Kidney epithelial cell (primary cell): ENCODE results near the gene OCA2. TPM values are rescaled to one million over a fixed set of nuclear protein-coding genes. Genes with fewer than 3 reads are reported as not detected.

ENCODE experiments used
- DNase-seq: peaks from one replicate; pipeline ENCODE4 v3.0.0-alpha.2; 2010; ENCODE audit warnings: low read depth
- H3K27me3 ChIP-seq: 2 replicates; pipeline ENCODE4 v1.6.0; 2011; ENCODE audit warnings: low read length; ENCODE audit not compliant: control insufficient read depth, insufficient read depth
- H3K36me3 ChIP-seq: 2 replicates; pipeline ENCODE4 v1.5.1; 2011; ENCODE audit warnings: low read length; ENCODE audit not compliant: control insufficient read depth, insufficient read depth
- H3K4me3 ChIP-seq: 2 replicates; pipeline ENCODE4 v1.5.1; 2011; ENCODE audit warnings: low read depth, mild to moderate bottlenecking, control low read depth, low read length
- total RNA-seq: library from RNA; depleted of rRNA; stranded (reverse); fragments of >200 nt; gene quantifications from 2 replicates; pipeline ENCODE4 v1.2.3, GENCODE V29; 2015
- TF ChIP-seq, protein P1 (sequence below): IDR thresholded peaks from 2 replicates; pipeline ENCODE4 v1.5.1; 2011; ENCODE audit warnings: mild to moderate bottlenecking, moderate library complexity, low read length, control low read depth, inconsistent platforms; ENCODE audit not compliant: insufficient read depth, poor library complexity, severe bottlenecking

The OCA2 gene
- total RNA-seq, 1 donor from 2014 or later = 0.29 TPM

DNA sequence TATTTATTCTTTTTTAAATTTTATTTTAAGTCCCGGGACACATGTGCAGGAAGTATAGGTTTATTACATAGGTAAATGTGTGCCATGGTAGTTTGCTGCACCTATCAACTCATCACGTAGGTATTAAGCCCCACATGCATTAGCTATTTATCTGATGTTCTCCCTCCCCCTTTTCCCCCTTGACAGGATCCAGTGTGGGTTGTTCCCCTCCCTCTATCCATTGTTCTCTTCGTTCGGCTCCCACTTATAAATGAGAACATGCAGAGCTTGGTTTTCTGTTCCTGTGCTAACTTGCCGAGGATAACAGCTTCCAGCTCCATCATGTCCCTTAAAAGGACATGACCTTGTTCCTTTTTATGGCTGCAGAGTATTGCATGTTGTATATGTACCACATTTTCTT, 220.3 kb downstream of the OCA2 start:
- TF ChIP-seq, protein P1, sequence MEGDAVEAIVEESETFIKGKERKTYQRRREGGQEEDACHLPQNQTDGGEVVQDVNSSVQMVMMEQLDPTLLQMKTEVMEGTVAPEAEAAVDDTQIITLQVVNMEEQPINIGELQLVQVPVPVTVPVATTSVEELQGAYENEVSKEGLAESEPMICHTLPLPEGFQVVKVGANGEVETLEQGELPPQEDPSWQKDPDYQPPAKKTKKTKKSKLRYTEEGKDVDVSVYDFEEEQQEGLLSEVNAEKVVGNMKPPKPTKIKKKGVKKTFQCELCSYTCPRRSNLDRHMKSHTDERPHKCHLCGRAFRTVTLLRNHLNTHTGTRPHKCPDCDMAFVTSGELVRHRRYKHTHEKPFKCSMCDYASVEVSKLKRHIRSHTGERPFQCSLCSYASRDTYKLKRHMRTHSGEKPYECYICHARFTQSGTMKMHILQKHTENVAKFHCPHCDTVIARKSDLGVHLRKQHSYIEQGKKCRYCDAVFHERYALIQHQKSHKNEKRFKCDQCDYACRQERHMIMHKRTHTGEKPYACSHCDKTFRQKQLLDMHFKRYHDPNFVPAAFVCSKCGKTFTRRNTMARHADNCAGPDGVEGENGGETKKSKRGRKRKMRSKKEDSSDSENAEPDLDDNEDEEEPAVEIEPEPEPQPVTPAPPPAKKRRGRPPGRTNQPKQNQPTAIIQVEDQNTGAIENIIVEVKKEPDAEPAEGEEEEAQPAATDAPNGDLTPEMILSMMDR = no peak
- Histone ChIP-seq H3K27me3 (no peaks in the 10 kb centered on the region), H3K4me3 (no peak overlapping the region), H3K36me3 (no peaks in the 10 kb centered on the region)
- DNase-seq = no peak

GRCh38 chr15:27873828-27874227, 225.3 kb downstream of the OCA2 start:
- no peak overlapping the region for H3K4me3 ChIP-seq
- H3K27me3 ChIP-seq = no peaks in the 10 kb centered on the region
- TF ChIP-seq, protein P1 = no peak
- H3K36me3 ChIP-seq = no peaks in the 10 kb centered on the region
- DNase-seq = no peak

DNA sequence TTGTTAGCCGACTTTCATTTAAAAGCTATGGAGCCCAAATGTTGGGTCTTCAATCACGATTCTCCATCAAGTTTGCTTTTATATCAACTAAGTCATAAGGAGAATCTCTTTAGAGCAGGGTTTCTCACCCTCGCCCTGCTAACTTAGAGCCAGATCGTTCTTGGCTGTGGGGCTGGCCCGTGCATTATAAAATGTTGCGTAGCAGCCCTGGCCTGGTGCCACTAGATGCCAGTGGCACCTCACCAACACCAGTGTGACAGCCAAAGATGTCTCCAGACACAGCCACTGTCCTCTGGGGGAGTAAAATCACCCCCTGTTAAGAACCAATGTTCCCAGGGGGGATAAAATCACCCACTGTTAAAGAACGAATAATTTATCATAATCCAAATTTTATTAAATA, 226.1 kb downstream of the OCA2 start:
- no peaks in the 10 kb centered on the region for H3K27me3 ChIP-seq
- DNase-seq = no peak
- H3K4me3 ChIP-seq = no peak overlapping the region
- TF ChIP-seq, protein P1 = no peak
- no peaks in the 10 kb centered on the region for H3K36me3 ChIP-seq

GRCh38 chr15:27872355-27872754, 226.8 kb downstream of the OCA2 start:
- no peaks in the 10 kb centered on the region for H3K27me3 ChIP-seq
- no peak overlapping the region for H3K4me3 ChIP-seq
- TF ChIP-seq, protein P1 = no peak
- DNase-seq = no peak
- no peaks in the 10 kb centered on the region for H3K36me3 ChIP-seq

GRCh38 chr15:27871902-27872260, 227.2 kb downstream of the OCA2 start:
- TF ChIP-seq, protein P1 = no peak
- H3K4me3 ChIP-seq = no peak overlapping the region
- no peak for DNase-seq
- H3K27me3 ChIP-seq = no peaks in the 10 kb centered on the region
- H3K36me3 ChIP-seq = no peaks in the 10 kb centered on the region

DNA sequence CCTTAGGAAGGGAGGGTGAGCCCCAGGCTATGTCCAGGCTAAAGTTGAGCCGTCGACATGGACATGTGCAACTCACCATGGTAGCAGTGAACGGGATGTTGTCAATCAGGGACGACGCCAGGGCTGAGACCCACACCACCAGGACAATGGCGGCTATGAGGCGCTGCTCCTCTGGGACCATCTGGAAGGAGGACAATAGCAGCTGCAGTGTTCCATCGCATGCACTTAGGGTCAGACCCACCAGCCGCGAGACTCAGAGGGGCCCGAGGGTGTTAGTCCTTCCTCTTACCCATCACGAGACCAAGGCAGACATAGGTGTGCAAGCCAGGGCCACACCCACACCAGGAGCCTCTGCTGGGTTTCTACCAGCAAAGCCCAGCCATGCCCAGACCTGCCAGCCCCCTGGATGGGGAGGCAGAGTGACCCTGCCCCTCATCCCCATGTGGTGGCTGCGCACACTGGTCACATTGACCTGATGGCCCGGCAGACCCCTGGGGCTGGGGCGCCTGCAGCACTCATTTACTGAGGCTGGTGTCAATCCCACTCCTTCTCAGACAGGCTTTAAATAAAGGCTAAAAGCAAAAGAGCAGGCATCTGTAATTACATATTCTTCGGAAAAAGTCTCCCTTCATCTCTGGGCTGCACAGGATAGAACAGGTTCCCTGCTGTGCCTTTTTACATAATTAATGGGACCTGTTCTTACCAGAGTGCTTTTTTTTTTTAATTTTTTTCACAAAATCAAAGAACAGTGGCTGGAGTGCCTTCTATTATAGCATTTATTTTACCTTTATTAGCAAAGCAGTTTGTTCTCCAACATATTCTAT, 227.8 kb downstream of the OCA2 start:
- Histone ChIP-seq H3K36me3 (no peaks in the 10 kb centered on the region), H3K4me3 (no peak overlapping the region), H3K27me3 (no peaks in the 10 kb centered on the region)
- no peak for DNase-seq
- TF ChIP-seq, protein P1 = no peak
